NCI-H1417 (cell line): ENCODE results near the gene BCL2A1.
"Not testable (repeated sequence)": the region's sequence is repeated elsewhere in the genome, so short reads cannot be mapped to it uniquely, and the experiment has no call there.

Experiments
- DNase-seq, 3 experiments: peaks; one replicate each; lab custom pipeline; 2025; lab: John Stamatoyannopoulos, UW

Gene BCL2A1

GRCh38 chr15:79989183-79989582, 18.2 kb upstream of the BCL2A1 start:
- no peak for DNase-seq

GRCh38 chr15:79988448-79989117, 17.6 kb upstream of the BCL2A1 start:
- DNase-seq: no peak

GRCh38 chr15:79987969-79988368, 17.0 kb upstream of the BCL2A1 start:
- no peak for DNase-seq

- DNase-seq: no peak
Measured at GRCh38 chr15:79987569-79987955, 16.6 kb upstream of the BCL2A1 start.

GRCh38 chr15:79981831-79982455, 10.9 kb upstream of the BCL2A1 start:
- peak in 2 of 3 experiments; percentile 44 to 84 for DNase-seq

- DNase-seq: no peak
Measured at GRCh38 chr15:79978655-79979514, 7.9 kb upstream of the BCL2A1 start.

- DNase-seq: no peak
Measured at GRCh38 chr15:79978260-79978654, 7.3 kb upstream of the BCL2A1 start.

GRCh38 chr15:79977431-79978054, 6.5 kb upstream of the BCL2A1 start:
- DNase-seq: no peak

- DNase-seq: no peak
Measured at GRCh38 chr15:79973456-79974195, 2.6 kb upstream of the BCL2A1 start.

GRCh38 chr15:79972863-79973262, 1.9 kb upstream of the BCL2A1 start:
- no peak for DNase-seq

- DNase-seq: peak in 1 of 3 experiments; percentile 23
Measured at GRCh38 chr15:79970181-79970580, 815 bp downstream of the BCL2A1 start.

- DNase-seq: no peak
Measured at GRCh38 chr15:79969146-79969545, 1.9 kb downstream of the BCL2A1 start.

- no peak for DNase-seq
Measured at GRCh38 chr15:79967298-79968182, 3.5 kb downstream of the BCL2A1 start.

GRCh38 chr15:79966634-79967297, 4.2 kb downstream of the BCL2A1 start:
- DNase-seq: no peak

GRCh38 chr15:79965846-79966630, 5.0 kb downstream of the BCL2A1 start:
- no peak for DNase-seq

- no peak for DNase-seq
Measured at GRCh38 chr15:79964232-79964805, 6.7 kb downstream of the BCL2A1 start.

- not testable (repeated sequence) for DNase-seq
Measured at GRCh38 chr15:79962921-79963320, 8.1 kb downstream of the BCL2A1 start.

- DNase-seq: no peak
Measured at GRCh38 chr15:79962178-79962577, 8.8 kb downstream of the BCL2A1 start.
